HL-60 (cell line): Measurements from ENCODE around the gene EPHB3.

Source experiments
- POLR2AphosphoS5 ChIP-seq: IDR thresholded peaks from 2 replicates; pipeline ENCODE4 v1.6.1; 2012; ENCODE audit warnings: low read depth
- TF ChIP-seq, protein P1 (sequence below): IDR thresholded peaks from one replicate; pipeline ENCODE4 v1.5.1; 2011; ENCODE audit warnings: low read length, control low read depth, inconsistent platforms; ENCODE audit not compliant: insufficient read depth

DNA sequence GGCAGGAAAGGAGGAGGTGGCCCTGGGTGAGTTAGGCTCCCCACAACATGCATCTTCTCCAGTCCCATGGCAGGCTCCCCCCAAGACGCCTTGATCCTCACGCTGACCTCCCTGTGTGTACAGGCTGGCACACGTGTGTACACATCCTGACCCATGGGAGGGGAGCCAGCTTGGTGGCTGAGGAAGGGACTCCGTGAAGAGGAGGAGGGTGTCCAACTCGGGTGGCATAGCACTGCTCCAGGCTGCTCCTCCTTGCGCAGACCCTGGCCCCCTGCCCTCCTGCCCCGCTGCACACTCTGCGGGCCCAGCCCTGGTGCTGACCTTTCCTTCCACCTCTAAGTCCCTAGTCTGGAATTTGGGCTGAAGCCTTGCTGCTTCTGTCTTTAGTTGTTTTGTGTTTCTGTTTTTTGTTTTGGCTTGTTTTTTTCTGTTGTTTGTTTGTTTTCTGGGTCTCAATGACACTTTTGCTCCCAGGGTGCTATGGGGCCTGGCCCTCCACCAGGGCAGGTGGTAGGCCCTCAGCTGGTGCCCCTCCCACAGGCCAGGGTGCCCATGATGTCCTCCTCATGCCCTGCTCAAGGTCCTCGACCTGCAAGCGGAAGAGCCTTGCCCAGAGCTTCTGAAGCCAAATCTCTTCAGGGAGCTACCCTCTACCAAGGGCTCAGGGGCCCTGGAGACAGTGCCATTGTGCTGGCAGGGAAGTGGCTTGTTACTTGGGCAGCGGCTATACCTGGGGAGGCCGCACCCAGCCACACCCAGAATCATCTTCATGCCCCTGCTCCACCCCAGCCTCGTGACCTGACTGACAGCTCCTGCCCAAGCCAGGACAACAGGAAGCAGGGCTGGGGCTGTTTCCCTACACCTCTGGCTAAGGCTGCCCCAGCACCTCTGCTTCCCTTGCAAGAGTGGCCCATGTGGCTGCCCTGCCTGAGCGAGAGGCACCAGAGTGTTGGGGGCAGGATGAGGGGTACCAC is 5.1 kb downstream of the EPHB3 start:
- TF ChIP-seq, protein P1, sequence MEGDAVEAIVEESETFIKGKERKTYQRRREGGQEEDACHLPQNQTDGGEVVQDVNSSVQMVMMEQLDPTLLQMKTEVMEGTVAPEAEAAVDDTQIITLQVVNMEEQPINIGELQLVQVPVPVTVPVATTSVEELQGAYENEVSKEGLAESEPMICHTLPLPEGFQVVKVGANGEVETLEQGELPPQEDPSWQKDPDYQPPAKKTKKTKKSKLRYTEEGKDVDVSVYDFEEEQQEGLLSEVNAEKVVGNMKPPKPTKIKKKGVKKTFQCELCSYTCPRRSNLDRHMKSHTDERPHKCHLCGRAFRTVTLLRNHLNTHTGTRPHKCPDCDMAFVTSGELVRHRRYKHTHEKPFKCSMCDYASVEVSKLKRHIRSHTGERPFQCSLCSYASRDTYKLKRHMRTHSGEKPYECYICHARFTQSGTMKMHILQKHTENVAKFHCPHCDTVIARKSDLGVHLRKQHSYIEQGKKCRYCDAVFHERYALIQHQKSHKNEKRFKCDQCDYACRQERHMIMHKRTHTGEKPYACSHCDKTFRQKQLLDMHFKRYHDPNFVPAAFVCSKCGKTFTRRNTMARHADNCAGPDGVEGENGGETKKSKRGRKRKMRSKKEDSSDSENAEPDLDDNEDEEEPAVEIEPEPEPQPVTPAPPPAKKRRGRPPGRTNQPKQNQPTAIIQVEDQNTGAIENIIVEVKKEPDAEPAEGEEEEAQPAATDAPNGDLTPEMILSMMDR: no peak
- no peak for TF ChIP-seq POLR2AphosphoS5
